MM.1S (cell line): Measurements from ENCODE around the gene OOSP1.

Source experiments
- DNase-seq: peaks from one replicate; pipeline ENCODE4 v3.0.0-alpha.2; 2015
- H2AFZ ChIP-seq: fragments of 300-600 bp; sonication (generic); 2 replicates; pipeline ENCODE4 v1.6.0; 2016; ENCODE audit warnings: antibody characterized with exemption, low read length
- H3F3A ChIP-seq: fragments of 300-600 bp; sonication (generic); 2 replicates; pipeline ENCODE4 v1.6.1; 2016; ENCODE audit warnings: mild to moderate bottlenecking, antibody characterized with exemption, low read length, moderate library complexity, mixed read lengths; ENCODE audit not compliant: insufficient read depth
- H3K27ac ChIP-seq: fragments of 300-600 bp; sonication (generic); 2 replicates; pipeline ENCODE4 v1.5.1; 2016; ENCODE audit warnings: mild to moderate bottlenecking, low read length
- H3K27me3 ChIP-seq: fragments of 300-600 bp; sonication (generic); replicated peaks from 2 replicates; pipeline ENCODE4 v1.6.0; 2016; ENCODE audit warnings: low read length; ENCODE audit not compliant: insufficient read depth
- H3K36me3 ChIP-seq: fragments of 300-600 bp; sonication (generic); replicated peaks from 2 replicates; pipeline ENCODE4 v1.6.1; 2016; ENCODE audit warnings: mild to moderate bottlenecking, low read length, mixed read lengths; ENCODE audit not compliant: insufficient read depth
- H3K4me1 ChIP-seq: fragments of 300-600 bp; sonication (generic); 2 replicates; pipeline ENCODE4 v1.6.1; 2016; ENCODE audit warnings: low read length, mixed read lengths
- H3K4me2 ChIP-seq: fragments of 300-600 bp; sonication (generic); 2 replicates; pipeline ENCODE4 v1.6.0; 2016; ENCODE audit warnings: low read depth, low read length
- H3K4me3 ChIP-seq: fragments of 300-600 bp; sonication (generic); 2 replicates; pipeline ENCODE4 v1.5.1; 2016; ENCODE audit warnings: low read length, mixed read lengths
- H3K79me2 ChIP-seq: fragments of 300-600 bp; sonication (generic); 2 replicates; pipeline ENCODE4 v1.6.1; 2016; ENCODE audit warnings: mixed run types, low read length, mixed read lengths
- H3K9ac ChIP-seq: fragments of 300-600 bp; sonication (generic); 2 replicates; pipeline ENCODE4 v1.6.1; 2016; ENCODE audit warnings: low read length, mixed read lengths
- H3K9me2 ChIP-seq: fragments of 300-600 bp; sonication (generic); replicated peaks from 2 replicates; pipeline ENCODE4 v1.6.1; 2016; ENCODE audit warnings: mild to moderate bottlenecking, low read length, mixed read lengths; ENCODE audit not compliant: insufficient read depth
- H3K9me3 ChIP-seq: fragments of 300-600 bp; sonication (generic); replicated peaks from 2 replicates; pipeline ENCODE4 v1.6.1; 2016; ENCODE audit warnings: mild to moderate bottlenecking, low read length, mixed read lengths; ENCODE audit not compliant: insufficient read depth
- H4K20me1 ChIP-seq: fragments of 300-600 bp; sonication (generic); 2 replicates; pipeline ENCODE4 v1.6.1; 2016; ENCODE audit warnings: mild to moderate bottlenecking, low read length, moderate library complexity, mixed read lengths; ENCODE audit not compliant: insufficient read depth
- EZH2 ChIP-seq: fragments of 300-600 bp; sonication (generic); optimal IDR thresholded peaks from 2 replicates; pipeline ENCODE3; 2017; ENCODE audit warnings: low read depth, mild to moderate bottlenecking, antibody characterized with exemption, low read length, mixed read lengths
- EZH2phosphoT487 ChIP-seq: fragments of 300-600 bp; sonication (generic); IDR thresholded peaks from 2 replicates; pipeline ENCODE4 v1.6.1; 2018; ENCODE audit warnings: antibody characterized with exemption, low read length
- TF ChIP-seq, protein P1 (sequence below): fragments of 300-600 bp; sonication (generic); IDR thresholded peaks from 2 replicates; pipeline ENCODE4 v1.5.1; 2016; ENCODE audit warnings: antibody characterized with exemption, low read length, mixed read lengths

Gene OOSP1

DNA sequence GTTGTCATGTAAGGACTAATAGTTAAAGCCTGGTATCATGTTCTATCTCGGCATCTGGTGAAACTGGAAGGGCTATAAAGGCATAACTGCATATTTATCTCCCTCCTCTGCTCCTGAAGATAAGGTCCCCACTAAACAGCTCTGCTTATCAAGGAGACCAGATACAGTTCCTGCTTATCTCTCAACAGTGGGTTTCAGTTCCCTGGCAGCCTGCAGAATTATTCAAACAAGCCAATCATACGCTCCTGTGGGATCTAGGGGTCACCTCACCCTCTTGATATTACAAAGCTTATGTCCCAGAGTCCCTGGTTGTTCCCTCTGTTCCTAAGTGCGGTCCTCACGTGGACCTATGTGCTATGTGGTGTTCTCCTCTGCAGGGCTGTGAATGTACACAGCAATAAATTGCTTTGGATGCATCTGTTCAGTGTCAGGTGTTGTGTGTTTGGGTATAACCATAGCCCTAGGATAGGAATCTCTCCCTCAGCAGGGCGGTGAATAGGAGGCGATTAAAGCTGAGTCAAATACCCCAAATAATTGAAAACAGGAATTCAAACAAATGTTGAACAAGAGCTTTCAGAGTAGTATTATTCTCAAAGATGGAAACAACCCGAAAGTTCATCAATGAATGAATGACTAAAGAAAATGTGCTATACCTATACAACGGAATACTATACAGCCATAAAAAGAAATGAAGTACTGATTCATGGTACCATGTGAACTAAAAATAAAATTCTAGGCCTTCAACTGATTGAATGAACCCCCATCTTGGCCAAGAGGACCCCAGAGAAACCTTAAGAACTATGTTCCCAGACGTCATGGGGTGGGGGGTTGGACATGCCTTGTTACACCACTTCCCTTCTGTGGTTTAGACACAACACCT, 22.5 kb downstream of the OOSP1 start:
- no peaks in the 10 kb centered on the region for H3F3A ChIP-seq
- H3K4me2 ChIP-seq, result no peak overlapping the region
- no peak overlapping the region for H3K4me3 ChIP-seq
- no peak overlapping the region for H3K9ac ChIP-seq
- no peak overlapping the region for H2AFZ ChIP-seq
- no peaks in the 10 kb centered on the region for H3K27me3 ChIP-seq
- H3K4me1 ChIP-seq, result no peaks in the 10 kb centered on the region
- no peak overlapping the region for H3K27ac ChIP-seq
- H3K36me3 ChIP-seq, result no peaks in the 10 kb centered on the region
- no peaks in the 10 kb centered on the region for H3K9me2 ChIP-seq
- H3K79me2 ChIP-seq, result no peaks in the 10 kb centered on the region
- TF ChIP-seq, protein P1, sequence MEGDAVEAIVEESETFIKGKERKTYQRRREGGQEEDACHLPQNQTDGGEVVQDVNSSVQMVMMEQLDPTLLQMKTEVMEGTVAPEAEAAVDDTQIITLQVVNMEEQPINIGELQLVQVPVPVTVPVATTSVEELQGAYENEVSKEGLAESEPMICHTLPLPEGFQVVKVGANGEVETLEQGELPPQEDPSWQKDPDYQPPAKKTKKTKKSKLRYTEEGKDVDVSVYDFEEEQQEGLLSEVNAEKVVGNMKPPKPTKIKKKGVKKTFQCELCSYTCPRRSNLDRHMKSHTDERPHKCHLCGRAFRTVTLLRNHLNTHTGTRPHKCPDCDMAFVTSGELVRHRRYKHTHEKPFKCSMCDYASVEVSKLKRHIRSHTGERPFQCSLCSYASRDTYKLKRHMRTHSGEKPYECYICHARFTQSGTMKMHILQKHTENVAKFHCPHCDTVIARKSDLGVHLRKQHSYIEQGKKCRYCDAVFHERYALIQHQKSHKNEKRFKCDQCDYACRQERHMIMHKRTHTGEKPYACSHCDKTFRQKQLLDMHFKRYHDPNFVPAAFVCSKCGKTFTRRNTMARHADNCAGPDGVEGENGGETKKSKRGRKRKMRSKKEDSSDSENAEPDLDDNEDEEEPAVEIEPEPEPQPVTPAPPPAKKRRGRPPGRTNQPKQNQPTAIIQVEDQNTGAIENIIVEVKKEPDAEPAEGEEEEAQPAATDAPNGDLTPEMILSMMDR, result no peak
- TF ChIP-seq EZH2phosphoT487 (no peak), EZH2 (no peak)
- H4K20me1 ChIP-seq, result no peaks in the 10 kb centered on the region
- no peaks in the 10 kb centered on the region for H3K9me3 ChIP-seq
- DNase-seq, result no peak

DNA sequence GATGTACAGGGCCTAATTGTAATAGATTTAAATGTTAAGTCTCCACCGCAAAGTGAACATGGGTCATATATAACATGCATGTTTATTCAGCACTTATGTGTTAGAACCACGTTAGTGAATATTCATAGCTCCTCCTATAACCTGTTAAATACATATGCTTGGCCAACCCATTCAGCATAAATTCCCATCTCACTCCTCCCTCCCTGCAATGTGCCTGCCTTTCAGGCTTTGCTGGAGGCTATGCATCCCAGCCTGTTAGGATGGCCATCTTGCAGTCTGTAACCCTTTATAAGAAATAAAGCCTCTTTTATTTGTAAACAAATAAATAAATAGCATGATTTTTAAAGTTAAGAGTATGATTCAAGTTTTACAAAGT, 23.9 kb downstream of the OOSP1 start:
- Histone ChIP-seq H3K36me3 (no peaks in the 10 kb centered on the region), H3K4me1 (no peaks in the 10 kb centered on the region), H3K9me2 (no peaks in the 10 kb centered on the region), H3K27ac (no peak overlapping the region), H3K9me3 (no peaks in the 10 kb centered on the region), H3K4me2 (no peak overlapping the region), H3K27me3 (no peaks in the 10 kb centered on the region), H2AFZ (no peak overlapping the region), H3K79me2 (no peaks in the 10 kb centered on the region), H3K4me3 (no peak overlapping the region), H3K9ac (no peak overlapping the region), H3F3A (no peaks in the 10 kb centered on the region), H4K20me1 (no peaks in the 10 kb centered on the region)
- DNase-seq, result no peak
- TF ChIP-seq, protein P1, result no peak
- TF ChIP-seq EZH2phosphoT487 (no peak), EZH2 (no peak)

DNA sequence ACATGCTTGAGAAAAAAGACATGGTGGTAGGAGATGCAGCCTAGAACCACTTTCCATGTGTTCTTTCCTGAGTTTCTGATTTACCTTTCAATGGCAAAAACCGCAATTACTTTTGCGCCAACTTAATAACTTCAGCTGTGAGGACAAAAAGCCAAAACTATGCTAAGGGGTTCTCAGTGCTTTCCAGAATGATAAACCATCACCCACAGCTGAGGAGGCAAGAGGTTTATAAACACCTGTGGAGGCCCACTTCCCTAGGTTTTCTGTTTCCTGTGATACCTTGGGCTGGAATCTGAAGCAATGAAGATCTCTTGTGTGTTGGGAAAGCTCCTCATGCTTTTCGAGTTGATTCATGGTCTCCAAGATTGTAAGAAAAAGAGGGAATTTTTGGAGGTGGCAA, 25.5 kb downstream of the OOSP1 start, which contains the start of gene OOSP4A:
TSS of gene OOSP4A (plus strand) at position 301 of the 400 bp plus-strand sequence. CDS start at position 301, 0 bp downstream.
- TF ChIP-seq EZH2 (no peak), EZH2phosphoT487 (no peak)
- TF ChIP-seq, protein P1, result no peak
- Histone ChIP-seq H3K27ac (no peak within 1 kb of the TSS), H3K4me2 (no peak within 1 kb of the TSS), H3K9me2 (no peaks in the 10 kb centered on the region), H4K20me1 (no peaks in the 10 kb centered on the region), H3K27me3 (no peaks in the 10 kb centered on the region), H3K9me3 (no peaks in the 10 kb centered on the region), H3K79me2 (no peaks in the 10 kb centered on the region), H3K9ac (no peak within 1 kb of the TSS), H3K36me3 (no peaks in the 10 kb centered on the region), H3F3A (no peaks in the 10 kb centered on the region), H2AFZ (no peak within 1 kb of the TSS), H3K4me3 (no peak within 1 kb of the TSS), H3K4me1 (no peaks in the 10 kb centered on the region)
- no peak for DNase-seq
